Esophagus squamous epithelium (tissue), 4 donors: Measurements from ENCODE around the gene CERT1.

Experiments used
- POLR2A ChIP-seq, 4 donors: fragments of 450-650 bp; IDR thresholded peaks; one replicate each; pipeline ENCODE4 v1.6.1; 2017; ENCODE audit warnings: antibody characterized with exemption in 4 of 4, mild to moderate bottlenecking in 4 of 4, moderate library complexity in 3 of 4
- TF ChIP-seq, protein P1 (sequence below), 6 experiments: fragments of 450-650 bp in 4 of 6; fragments of 200-600 bp in 2 of 6; sonication (generic) in 2 of 6; IDR thresholded peaks; one replicate each; pipeline ENCODE4 v1.5.1; 2016 to 2019; ENCODE audit warnings: antibody characterized with exemption in 6 of 6, mild to moderate bottlenecking in 4 of 6, moderate library complexity in 4 of 6

DNA sequence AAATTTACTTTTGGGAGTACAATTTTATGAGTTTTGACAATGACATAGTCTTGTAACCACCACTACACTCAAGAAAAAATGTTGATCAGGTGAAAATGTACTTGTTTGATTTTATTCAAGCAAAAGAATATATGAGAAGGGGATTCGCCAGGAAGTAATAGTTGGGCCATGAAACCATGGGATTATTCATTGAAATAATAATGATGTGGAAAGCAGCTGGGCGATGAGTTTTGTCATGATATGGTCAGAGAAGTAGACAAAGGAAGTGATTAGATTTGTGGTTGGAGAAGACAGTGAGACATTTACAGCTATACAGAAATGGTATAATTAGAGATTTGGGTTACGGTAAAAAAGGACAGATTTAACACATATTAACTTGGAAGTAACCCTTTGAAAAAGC lies 163.2 kb downstream of the CERT1 start:
- TF ChIP-seq, protein P1, sequence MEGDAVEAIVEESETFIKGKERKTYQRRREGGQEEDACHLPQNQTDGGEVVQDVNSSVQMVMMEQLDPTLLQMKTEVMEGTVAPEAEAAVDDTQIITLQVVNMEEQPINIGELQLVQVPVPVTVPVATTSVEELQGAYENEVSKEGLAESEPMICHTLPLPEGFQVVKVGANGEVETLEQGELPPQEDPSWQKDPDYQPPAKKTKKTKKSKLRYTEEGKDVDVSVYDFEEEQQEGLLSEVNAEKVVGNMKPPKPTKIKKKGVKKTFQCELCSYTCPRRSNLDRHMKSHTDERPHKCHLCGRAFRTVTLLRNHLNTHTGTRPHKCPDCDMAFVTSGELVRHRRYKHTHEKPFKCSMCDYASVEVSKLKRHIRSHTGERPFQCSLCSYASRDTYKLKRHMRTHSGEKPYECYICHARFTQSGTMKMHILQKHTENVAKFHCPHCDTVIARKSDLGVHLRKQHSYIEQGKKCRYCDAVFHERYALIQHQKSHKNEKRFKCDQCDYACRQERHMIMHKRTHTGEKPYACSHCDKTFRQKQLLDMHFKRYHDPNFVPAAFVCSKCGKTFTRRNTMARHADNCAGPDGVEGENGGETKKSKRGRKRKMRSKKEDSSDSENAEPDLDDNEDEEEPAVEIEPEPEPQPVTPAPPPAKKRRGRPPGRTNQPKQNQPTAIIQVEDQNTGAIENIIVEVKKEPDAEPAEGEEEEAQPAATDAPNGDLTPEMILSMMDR (IDR thresholded peaks at IDR 0.05) = no peak
- no peak for TF ChIP-seq POLR2A (IDR thresholded peaks at IDR 0.05)
